Tibial artery (tissue), 4 donors: ENCODE results near the gene RFLNA.

Experiments used
- DNase-seq, 2 donors: peaks; one replicate each; pipeline ENCODE4 v3.0.0-alpha.2; 2019
- H3K27ac ChIP-seq, 2 donors: fragments of 200-600 bp; sonication (generic) in 1 of 2; 1 replicate in 1 of 2; 2 replicates in 1 of 2; pipeline ENCODE4 v1.5.1; 2018 to 2019; ENCODE audit warnings: mild to moderate bottlenecking in 1 of 2
- H3K27me3 ChIP-seq, 2 donors: fragments of 200-600 bp; sonication (generic) in 1 of 2; one replicate each; pipeline versions ENCODE4 v1.5.1 to v1.6.0; 2016 to 2019
- H3K36me3 ChIP-seq, 3 donors: fragments of 200-600 bp; sonication (generic) in 2 of 3; one replicate each; pipeline ENCODE4 v1.5.1; 2016 to 2019; ENCODE audit warnings: mild to moderate bottlenecking in 2 of 3
- H3K4me1 ChIP-seq, 4 donors: fragments of 200-600 bp; sonication (generic) in 2 of 4; 1 replicate in 3 of 4; 2 replicates in 1 of 4; pipeline ENCODE4 v1.5.1; 2016 to 2019
- H3K4me3 ChIP-seq, 2 donors: fragments of 200-600 bp; sonication (generic) in 1 of 2; 1 replicate in 1 of 2; 2 replicates in 1 of 2; pipeline ENCODE4 v1.5.1; 2018 to 2019; ENCODE audit warnings: mild to moderate bottlenecking in 2 of 2
- H3K9me3 ChIP-seq, 3 donors: fragments of 200-600 bp; sonication (generic) in 1 of 3; one replicate each; pipeline ENCODE4 v1.5.1; 2016 to 2019
- intact Hi-C: fragments of 100-400 bp; cut with DNase I; formaldehyde crosslinking; loops from one replicate; pipeline ENCODE4 v1.15.0; 2023; ENCODE audit warnings: low total_unique reads
- TF ChIP-seq, protein P1 (sequence below), 2 experiments: fragments of 200-600 bp in 1 of 2; fragments of 450-650 bp in 1 of 2; IDR thresholded peaks; one replicate each; pipeline ENCODE4 v1.5.1; 2017 to 2019; ENCODE audit warnings: antibody characterized with exemption in 2 of 2, mild to moderate bottlenecking in 1 of 2, moderate library complexity in 1 of 2

The RFLNA gene

GRCh38 chr12:124323771-124324530 is 29.1 kb downstream of the RFLNA start:
- no peak overlapping the region for H3K27ac ChIP-seq
- H3K4me3 ChIP-seq: no peak overlapping the region
- no peak for DNase-seq
- TF ChIP-seq, protein P1, sequence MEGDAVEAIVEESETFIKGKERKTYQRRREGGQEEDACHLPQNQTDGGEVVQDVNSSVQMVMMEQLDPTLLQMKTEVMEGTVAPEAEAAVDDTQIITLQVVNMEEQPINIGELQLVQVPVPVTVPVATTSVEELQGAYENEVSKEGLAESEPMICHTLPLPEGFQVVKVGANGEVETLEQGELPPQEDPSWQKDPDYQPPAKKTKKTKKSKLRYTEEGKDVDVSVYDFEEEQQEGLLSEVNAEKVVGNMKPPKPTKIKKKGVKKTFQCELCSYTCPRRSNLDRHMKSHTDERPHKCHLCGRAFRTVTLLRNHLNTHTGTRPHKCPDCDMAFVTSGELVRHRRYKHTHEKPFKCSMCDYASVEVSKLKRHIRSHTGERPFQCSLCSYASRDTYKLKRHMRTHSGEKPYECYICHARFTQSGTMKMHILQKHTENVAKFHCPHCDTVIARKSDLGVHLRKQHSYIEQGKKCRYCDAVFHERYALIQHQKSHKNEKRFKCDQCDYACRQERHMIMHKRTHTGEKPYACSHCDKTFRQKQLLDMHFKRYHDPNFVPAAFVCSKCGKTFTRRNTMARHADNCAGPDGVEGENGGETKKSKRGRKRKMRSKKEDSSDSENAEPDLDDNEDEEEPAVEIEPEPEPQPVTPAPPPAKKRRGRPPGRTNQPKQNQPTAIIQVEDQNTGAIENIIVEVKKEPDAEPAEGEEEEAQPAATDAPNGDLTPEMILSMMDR (IDR thresholded peaks at IDR 0.05): no peak
- peaks cover 0 to 15% (median 13%) of the 10 kb centered on the region in 3 donors for H3K9me3 ChIP-seq
- H3K27me3 ChIP-seq: no peaks in the 10 kb centered on the region
- peaks cover 0 to 38% (median 33%) of the 10 kb centered on the region in 4 donors for H3K4me1 ChIP-seq
- intact Hi-C loops: no loop called here
- H3K36me3 ChIP-seq: peaks cover 29 to 60% (median 41%) of the 10 kb centered on the region in 3 donors

DNA sequence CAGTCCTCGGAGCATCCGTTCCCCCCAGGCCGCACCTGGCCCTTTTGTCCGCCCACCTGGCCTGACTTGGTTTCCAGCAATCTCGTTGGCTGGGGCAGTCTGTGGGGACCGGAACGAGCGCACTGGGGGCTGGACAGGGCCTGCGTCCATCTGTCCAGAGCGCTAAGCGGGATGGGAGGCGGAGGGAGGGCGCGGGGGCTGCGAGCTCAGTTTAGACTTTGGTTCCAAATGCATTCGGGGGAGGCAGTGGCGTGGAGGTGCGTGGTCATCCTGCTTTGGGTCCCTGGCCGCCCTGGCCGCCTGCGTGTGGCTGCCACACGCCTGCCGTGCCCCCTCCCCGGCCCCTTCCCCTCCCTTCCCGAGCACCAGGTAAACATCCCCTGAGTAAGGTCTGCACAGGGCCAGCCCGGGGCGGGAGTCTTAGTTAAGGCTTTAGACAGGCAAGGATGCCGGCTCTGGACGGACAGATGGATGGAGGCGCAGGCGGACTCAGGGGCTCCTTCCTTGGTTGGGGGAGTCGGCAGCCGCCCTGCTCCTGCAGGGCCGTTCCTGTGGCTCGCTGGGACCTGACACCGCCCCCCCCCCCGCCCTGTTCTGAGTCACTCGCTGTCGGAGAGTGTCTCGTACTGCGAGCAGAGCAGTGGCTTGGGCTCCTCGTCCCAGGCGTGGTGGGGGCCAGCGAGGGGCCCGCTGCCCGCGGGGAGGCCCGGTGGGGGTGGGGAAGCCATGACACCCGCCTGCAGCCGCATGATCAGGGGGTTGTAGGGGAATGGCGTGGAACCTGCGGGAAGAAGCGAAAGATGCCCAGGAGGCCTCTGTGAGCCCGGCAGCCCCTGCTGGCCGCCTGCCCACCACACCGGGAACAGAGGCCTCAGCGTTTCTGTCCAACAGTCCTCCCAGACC is 30.2 kb downstream of the RFLNA start:
- TF ChIP-seq, protein P1 (IDR thresholded peaks at IDR 0.05): no peak
- Histone ChIP-seq H3K9me3 (peaks cover 0 to 15% (median 13%) of the 10 kb centered on the region in 3 donors), H3K27me3 (no peaks in the 10 kb centered on the region), H3K27ac (no peak overlapping the region), H3K36me3 (peaks cover 29 to 71% (median 45%) of the 10 kb centered on the region in 3 donors), H3K4me3 (no peak overlapping the region), H3K4me1 (peaks cover 0 to 40% (median 33%) of the 10 kb centered on the region in 4 donors)
- intact Hi-C loops: loop anchor here (5.0 kb wide), 1 partner anchor 447 kb away; no protein-coding TSS in a partner anchor
- DNase-seq: no peak

- H3K4me1 ChIP-seq: peaks cover 0 to 40% (median 33%) of the 10 kb centered on the region in 4 donors
- H3K27me3 ChIP-seq: no peaks in the 10 kb centered on the region
- TF ChIP-seq, protein P1 (IDR thresholded peaks at IDR 0.05): no peak
- intact Hi-C loops: loop anchor here (5.0 kb wide), 1 partner anchor 446 kb away; no protein-coding TSS in a partner anchor
- peaks cover 0 to 15% (median 13%) of the 10 kb centered on the region in 3 donors for H3K9me3 ChIP-seq
- H3K36me3 ChIP-seq: peaks cover 29 to 82% (median 55%) of the 10 kb centered on the region in 3 donors
- DNase-seq: no peak
- H3K4me3 ChIP-seq: no peak overlapping the region
- peak overlapping the region; percentile 74 to 82 for H3K27ac ChIP-seq
These were observed 31.2 kb downstream of the RFLNA start for GRCh38 chr12:124326104-124326503.

DNA sequence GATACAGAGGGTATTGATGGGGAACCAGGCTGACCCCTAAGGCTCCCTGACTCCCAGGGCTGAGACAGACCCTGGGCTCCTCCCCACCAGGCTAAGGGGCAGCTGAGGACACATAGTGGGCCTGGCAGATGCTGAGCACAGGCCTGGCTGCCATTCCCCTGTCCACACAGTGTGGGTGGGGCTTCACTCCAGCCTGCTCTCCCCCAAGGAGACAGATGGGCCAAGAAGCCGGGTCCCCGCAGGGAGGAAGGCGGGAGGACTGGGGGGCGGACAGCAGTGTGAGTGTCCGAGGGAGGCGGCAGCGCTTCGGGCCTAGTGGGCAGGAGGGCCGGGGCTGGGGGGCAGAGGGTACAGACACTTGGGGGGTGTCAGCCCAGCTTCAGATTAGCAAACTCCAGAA is 32.0 kb downstream of the RFLNA start:
- no peaks in the 10 kb centered on the region for H3K27me3 ChIP-seq
- H3K27ac ChIP-seq: peak overlapping the region; percentile 74 to 82
- H3K4me1 ChIP-seq: peaks cover 0 to 32% (median 29%) of the 10 kb centered on the region in 4 donors
- H3K4me3 ChIP-seq: peak overlapping the region in 1 of 2 donors; percentile 16
- TF ChIP-seq, protein P1 (IDR thresholded peaks at IDR 0.05): no peak
- peak in 1 of 2 donors; percentile 83 for DNase-seq
- intact Hi-C loops: loop anchor here (5.0 kb wide), 1 partner anchor 445 kb away; no protein-coding TSS in a partner anchor
- peaks cover 0 to 15% (median 13%) of the 10 kb centered on the region in 3 donors for H3K9me3 ChIP-seq
- H3K36me3 ChIP-seq: peaks cover 36 to 90% (median 63%) of the 10 kb centered on the region in 3 donors

- DNase-seq: peak in 1 of 2 donors; percentile 85
These were observed 32.6 kb downstream of the RFLNA start for GRCh38 chr12:124327362-124328043.

More at GRCh38 chr12:124327362-124328043, 32.6 kb downstream of the RFLNA start:
- peaks cover 0 to 27% (median 26%) of the 10 kb centered on the region in 4 donors for H3K4me1 ChIP-seq
- H3K36me3 ChIP-seq: peaks cover 42 to 95% (median 69%) of the 10 kb centered on the region in 3 donors
- peaks cover 0 to 15% (median 13%) of the 10 kb centered on the region in 3 donors for H3K9me3 ChIP-seq
- peak overlapping the region in 1 of 2 donors; percentile 16 for H3K4me3 ChIP-seq
- TF ChIP-seq, protein P1 (IDR thresholded peaks at IDR 0.05): no peak
- intact Hi-C loops: loop anchor here (5.0 kb wide), 1 partner anchor 445 kb away; no protein-coding TSS in a partner anchor
- no peaks in the 10 kb centered on the region for H3K27me3 ChIP-seq
- H3K27ac ChIP-seq: peak overlapping the region; percentile 74 to 82
